MM.1S (cell line): Measurements from ENCODE around the gene NMNAT2.

ENCODE experiments used
- EZH2 ChIP-seq: fragments of 300-600 bp; sonication (generic); optimal IDR thresholded peaks from 2 replicates; pipeline ENCODE3; 2017; ENCODE audit warnings: low read depth, mild to moderate bottlenecking, antibody characterized with exemption, low read length, mixed read lengths
- TF ChIP-seq, protein P1 (sequence below): fragments of 300-600 bp; sonication (generic); IDR thresholded peaks from 2 replicates; pipeline ENCODE4 v1.5.1; 2016; ENCODE audit warnings: antibody characterized with exemption, low read length, mixed read lengths

DNA sequence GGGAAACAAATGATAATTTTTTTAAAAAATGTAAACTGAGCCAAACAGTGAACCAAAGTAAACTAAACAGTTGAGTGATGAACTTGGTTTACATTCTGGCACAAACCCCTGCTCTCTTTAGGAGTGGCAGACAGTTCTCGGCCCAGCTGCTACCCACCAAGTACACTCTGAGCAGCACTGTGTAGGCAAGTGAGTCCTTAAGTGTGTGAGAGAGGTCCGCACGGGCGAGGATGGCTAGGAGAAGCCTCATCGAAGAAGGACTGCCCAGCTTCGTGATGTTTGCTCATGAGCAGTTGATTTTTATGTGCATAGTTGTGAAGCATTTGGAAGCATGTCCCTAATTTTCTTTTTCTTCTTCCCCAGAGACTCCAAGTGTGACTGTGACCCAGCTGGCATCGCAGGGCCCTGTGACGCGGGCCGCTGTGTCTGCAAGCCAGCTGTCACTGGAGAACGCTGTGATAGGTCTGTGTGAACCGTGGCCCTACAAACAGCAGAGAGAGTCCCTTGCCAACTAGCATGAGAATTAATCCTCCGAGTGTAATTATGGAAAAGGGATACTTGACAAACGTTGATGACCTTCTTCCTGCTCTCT is 200.1 kb downstream of the NMNAT2 start:
- TF ChIP-seq EZH2: no peak
- TF ChIP-seq, protein P1, sequence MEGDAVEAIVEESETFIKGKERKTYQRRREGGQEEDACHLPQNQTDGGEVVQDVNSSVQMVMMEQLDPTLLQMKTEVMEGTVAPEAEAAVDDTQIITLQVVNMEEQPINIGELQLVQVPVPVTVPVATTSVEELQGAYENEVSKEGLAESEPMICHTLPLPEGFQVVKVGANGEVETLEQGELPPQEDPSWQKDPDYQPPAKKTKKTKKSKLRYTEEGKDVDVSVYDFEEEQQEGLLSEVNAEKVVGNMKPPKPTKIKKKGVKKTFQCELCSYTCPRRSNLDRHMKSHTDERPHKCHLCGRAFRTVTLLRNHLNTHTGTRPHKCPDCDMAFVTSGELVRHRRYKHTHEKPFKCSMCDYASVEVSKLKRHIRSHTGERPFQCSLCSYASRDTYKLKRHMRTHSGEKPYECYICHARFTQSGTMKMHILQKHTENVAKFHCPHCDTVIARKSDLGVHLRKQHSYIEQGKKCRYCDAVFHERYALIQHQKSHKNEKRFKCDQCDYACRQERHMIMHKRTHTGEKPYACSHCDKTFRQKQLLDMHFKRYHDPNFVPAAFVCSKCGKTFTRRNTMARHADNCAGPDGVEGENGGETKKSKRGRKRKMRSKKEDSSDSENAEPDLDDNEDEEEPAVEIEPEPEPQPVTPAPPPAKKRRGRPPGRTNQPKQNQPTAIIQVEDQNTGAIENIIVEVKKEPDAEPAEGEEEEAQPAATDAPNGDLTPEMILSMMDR: no peak
